Islet precursor cell (in vitro differentiated cells): ENCODE data around the gene IL26.

Experiments used
- DNase-seq: peaks from one replicate; pipeline ENCODE4 v3.0.0-alpha.2; 2018

Gene IL26, protein sequence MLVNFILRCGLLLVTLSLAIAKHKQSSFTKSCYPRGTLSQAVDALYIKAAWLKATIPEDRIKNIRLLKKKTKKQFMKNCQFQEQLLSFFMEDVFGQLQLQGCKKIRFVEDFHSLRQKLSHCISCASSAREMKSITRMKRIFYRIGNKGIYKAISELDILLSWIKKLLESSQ

DNA sequence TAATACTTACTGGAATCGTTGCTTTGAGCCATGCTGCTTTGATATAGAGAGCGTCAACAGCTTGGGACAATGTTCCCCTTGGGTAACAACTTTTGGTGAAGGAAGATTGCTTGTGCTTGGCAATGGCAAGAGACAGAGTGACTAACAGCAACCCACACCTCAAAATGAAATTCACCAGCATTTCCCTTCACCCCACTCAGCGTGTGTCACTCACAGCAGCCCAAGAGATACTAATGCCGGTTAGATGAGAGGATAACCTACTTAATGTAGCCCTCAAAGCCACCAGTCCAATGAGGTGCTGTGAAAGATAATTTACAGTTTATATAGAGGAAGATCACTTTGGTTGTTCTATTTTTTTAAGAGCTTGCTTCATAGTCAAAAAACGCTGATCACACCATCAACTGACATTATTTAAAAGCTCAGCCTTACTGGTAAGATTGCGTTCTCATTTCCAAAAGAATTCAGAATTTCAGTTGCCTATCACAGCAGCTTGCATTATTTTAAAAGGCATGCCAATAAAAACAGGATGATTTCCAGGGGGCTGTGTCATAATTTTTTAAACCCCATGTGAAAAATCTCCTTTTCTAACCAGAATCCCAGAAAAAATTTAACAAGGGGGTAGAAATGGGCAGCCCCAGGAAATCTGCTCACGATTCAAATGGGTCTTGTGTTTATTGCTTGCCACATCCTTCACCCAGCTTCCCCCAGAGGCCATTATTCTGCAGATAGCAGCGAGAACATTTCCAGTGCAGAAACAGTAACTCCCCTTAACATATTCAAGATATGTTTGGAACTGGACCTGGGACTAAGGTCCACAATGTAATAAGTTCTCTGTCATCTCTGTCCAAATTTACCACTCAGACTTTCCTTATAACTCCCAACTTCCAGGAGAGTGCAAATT, at the start of gene IL26:
IL26 (minus strand) TSS at position 235 of the 901 bp plus-strand sequence; CDS start at position 181, 54 bp downstream.
- no peak for DNase-seq

DNA sequence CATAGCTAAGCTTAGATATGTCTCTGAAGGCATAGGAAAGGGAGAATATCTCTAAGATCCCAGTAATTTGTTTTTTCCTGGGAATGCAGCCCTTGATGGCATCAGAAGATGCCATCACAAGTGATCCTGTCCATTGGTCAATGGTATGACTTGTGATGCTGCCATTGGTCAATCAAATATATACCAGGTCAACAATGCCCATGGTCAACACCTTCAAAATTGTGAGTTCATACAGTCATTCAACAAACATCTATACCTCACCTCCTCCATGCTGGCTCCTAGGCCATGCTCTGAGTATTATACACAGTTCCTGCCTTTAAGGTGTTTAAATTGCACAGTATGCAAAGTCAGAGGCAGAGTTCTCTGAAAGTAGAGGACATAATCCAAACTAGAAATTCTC, 47.1 kb upstream of the IL26 start:
- no peak for DNase-seq

DNA sequence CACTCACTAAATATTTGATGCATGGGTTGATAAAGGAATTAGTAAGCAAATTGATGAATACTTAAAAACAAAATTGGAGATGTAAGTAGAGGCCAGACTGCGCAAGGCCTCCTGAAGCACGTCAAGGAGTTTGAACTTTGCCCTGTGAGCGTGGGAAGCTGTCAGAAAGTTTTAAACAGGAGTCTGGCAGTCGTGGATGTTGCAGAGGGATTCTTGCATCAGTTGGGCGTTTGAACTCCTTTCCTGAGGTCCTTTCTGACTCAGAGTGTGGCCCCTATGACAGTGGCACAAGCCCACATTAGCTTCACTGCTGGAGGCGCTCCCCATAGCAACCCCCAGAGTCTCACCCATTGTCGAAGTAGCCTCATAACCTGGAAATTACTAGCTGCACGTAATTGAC, 45.7 kb upstream of the IL26 start:
- DNase-seq: no peak

DNA sequence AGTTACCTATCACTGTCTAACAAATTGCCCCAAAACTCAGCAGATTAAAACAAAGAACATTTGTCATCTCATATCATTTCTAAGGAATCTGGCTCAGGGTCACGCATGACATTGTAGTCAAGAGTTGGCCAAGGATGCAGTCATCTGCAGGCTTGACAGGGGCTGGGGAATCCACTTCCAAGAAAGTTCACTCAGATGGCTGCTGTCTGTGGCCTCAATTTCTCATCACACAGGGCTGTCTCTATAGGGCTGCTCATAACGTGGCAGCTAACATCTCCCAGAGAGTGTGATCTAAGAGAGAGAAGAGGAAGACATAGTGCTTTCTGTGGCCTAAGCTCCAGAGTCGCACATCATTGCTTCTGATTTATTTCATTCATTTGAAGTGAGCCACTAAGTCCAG, 44.7 kb upstream of the IL26 start:
- no peak for DNase-seq

DNA sequence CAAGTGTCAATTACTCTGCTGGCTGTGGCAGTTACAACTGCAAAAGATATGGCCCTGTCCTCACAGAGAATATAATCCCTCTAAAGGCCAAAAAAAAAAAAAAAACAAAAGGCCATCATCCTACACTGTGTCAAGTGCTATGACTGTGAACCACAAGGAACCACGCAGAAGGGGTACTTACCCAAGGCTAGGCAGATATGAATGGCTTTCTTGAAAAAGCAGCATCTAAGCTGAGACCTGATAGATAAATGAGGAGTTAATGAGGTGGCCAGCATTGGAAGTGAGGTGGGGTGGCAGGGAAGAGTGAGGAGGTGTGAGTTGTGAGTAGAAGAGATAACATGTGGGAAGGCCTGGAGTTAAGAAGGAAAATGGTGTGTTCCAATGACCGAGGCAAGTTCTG, 44.2 kb upstream of the IL26 start:
- no peak for DNase-seq

DNA sequence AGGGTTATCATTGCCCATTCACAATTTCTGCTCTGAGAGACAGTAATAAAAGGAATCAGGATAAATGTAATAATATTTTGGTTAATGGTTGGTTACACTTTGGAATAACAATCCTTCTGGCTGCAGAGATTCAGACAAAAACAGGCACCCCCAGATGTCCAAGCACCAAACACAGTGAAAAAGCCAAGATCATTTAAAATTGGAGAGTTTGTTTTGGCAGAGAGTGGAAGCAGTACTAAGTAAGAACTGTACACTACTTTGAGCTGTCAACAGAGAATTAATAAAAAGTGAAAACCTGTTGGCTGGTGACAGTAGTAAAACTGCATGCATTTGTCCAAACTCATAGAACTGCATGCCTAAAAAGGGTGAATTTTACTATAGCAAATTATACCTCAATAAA, 43.4 kb upstream of the IL26 start:
- DNase-seq: no peak

DNA sequence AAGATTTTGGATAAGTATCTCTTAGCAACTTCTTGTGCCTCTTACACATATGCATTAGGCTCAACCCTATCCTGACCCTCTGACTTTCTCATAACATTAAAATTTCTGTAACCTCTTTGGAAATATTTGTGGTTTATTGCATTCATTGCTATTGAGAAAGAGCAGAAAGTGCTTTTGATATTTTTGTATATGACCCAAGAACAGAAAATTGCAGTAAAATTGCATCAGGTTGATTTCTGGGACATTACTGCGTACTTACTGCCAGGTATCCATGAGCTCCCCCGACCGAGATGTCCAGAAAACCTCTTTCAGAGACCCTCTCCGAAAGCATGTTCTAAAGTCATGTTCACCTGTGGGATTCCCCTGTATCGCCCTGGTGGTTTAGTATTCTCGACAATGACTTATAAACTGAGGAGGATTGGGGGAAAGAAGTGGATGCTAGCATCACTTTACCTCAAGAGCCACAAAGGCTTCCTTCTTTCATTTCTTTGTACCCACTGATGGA, 42.3 kb upstream of the IL26 start:
- DNase-seq: no peak

DNA sequence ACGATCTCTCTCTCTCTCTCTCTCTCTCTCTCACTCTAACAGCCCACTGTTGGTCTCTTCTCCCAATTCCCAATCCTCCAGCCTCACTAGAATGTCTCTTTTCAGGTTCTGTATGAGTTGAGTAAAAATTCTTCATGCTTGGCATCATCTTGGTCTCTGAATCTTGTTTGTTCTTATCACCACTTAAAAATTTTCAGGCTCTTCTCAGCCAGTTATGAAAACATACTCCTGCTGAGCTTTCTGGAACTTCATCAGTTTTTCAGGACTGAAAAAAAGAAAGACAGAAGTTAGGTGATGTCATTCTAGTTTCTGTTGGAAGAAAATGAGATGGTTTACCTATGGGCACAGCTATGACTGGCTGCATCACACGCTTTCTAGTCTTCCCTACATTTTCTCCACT, 39.2 kb upstream of the IL26 start:
- no peak for DNase-seq

DNA sequence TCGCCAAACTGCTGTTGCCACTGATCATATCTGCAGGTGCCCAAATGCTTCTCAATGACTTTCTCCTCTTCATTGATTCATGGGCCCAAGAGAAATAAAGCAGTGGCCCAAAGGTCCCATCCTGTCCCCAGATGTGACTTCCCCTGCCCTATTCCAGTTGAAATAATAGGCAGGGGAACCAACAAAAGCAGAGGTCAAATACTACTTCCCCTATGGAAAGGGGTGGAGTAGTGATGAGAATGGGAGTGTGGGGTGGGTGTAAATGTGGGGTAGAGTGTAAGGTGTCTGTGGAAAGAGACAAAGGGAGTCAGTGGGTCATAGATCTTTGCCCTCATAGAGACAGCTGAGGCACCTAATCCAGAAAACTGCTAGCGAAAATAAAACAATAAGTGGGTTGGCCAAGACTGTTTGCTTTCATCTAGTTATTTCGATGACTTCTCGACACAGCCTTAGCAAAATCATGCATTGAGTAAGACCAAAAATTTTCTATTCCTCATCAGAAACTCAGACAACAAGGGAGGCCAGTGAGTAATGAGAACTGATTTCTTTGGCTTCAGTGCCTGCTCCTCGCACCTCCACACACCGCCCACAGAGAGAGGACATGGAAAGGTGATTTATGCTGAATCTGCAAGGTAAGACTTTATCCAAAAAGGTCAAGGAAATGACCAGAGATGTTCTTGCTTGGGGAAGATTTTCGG, 38.7 kb upstream of the IL26 start:
- no peak for DNase-seq

DNA sequence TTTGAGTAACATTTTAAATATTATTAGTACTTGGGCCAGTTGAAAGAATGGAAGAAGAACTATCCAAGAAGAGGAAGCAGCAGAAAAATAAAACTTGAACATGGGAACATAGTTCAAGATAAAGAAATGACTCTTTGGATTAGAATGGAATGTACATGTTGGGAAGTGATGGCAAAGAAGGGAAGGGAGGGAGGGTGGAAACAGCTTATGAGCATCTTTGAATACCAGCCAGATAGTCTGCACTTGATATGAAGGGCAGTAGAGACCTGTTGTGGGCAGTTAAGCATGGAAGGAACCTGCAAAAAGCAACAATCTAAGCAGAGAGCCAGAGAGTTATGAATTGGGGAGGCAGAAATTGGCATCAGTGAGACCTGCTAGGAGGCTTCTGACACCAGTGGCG, 37.8 kb upstream of the IL26 start:
- no peak for DNase-seq

DNA sequence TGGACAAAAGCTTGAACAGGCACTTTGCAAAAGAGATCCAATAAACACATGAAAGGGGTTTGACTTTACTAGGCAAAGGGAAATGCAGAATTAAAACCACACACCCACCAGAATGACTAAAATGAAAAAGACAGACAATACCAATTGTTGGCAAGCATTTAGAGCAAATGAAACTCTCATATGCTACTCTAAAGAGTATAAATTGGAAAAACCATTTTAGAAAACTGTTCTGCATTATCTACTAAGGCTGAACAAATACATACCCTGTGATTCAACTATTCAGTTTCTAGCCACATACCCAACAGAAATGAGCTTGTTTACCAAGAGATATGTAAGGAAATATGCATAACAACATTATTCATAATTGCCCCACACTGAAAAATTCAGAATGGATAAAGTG, 36.3 kb upstream of the IL26 start:
- DNase-seq: no peak

DNA sequence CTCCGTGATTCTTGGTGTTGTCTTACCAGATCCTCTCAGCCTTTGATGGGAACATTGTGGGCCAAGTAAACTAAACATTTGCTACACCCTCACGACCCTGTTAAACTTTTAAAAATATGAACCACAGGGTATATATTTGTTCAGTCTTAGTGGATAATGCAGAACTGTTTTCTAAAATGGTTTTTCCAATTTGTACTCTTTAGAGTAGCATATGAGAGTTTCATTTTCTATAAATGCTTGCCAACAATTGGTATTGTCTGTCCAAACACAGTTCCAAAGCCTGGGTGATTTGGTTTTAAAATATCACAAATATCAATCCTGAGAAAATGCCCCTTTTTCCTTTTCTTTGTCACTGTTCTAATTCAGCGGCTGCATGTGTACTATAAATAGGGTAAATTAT, 34.5 kb upstream of the IL26 start:
- DNase-seq: no peak

DNA sequence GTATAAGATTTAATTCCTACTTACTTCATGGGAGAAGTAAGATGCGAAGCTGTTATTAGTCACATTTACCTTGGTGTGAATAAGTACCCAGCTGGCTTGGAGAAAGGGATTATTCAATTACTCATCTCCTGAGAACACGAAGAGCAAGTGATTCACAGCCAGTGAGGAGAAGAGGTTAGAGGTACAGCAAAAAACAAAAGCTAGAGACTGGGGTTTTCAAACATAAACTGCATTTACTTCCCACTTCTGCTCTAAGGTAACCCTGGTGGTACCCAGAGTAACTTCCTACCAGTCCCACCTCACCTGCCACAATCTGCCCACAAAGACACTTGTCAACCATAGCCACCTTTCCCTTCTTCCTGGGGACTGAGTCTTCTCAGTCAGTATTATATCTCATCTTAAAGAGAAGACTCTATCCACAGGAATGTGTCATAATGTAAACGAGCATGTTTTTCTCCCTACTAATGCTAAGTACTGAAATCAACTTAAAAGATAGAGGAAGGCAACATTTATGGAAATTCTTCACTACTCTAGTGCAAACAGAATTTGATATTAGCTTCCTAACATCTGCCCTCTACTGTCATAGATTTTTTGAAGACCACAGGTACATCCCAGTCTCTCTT, 33.8 kb upstream of the IL26 start:
- no peak for DNase-seq

DNA sequence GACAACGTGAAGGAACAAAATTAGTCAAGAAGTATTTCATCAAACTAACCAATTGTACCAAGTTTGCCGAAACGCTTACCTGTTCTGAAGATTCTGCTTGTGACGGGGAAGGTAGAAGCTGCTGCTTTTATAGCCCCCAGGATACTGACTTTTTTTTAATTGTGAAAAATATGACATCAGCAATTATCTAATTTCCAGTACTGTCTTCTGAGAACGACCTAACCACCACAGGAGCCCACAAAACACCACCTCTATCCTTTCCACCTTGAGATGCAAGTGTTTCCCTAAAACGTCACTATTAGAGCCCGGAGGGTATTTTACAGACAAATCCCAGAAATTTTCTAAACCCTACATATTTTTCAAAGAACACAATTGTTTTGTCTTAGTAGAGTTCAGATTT, 27.9 kb upstream of the IL26 start, which contains the start of gene IL22:
IL22 (minus strand) TSS at position 101 of the 400 bp plus-strand sequence. CDS start 156 bp downstream, outside the sequence.
- DNase-seq: no peak

DNA sequence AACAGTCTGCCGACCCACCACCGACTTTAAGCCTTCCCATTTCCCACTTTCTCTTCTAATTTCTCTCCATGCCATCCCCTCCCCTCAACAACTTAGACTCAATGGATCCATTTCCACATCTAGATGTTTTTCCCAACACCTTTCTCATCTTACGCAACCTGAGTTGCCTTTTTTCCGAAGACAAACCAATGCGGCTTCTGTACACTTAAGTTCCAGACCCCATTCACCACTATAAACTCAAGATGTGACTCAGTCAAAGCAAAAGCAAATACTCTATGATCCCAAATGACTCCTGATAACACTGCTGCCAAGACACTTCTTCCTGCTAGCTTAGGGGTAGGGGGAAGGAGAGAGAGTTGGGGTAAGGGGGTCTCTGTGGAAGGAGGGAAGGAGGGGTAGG, 26.5 kb upstream of the IL26 start:
- no peak for DNase-seq

DNA sequence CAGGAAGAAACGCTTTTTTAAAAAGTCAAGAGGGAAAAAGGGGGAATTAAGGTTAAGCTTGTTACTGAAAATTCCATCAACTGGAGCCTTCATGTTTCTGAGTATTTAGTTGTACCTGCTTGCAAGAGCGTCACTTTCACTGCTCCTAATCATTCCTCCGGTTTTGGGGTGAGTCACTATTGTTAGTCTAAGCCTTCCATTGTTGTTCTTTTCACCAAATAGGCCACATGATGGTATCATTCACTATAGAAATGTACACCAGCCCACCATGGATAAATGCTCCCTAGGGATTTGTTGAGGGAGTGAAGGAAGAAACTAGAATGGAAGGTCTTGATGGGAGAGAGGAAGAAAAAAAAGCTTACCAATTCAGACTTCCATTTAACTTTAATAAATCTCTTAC, 24.8 kb upstream of the IL26 start:
- no peak for DNase-seq

DNA sequence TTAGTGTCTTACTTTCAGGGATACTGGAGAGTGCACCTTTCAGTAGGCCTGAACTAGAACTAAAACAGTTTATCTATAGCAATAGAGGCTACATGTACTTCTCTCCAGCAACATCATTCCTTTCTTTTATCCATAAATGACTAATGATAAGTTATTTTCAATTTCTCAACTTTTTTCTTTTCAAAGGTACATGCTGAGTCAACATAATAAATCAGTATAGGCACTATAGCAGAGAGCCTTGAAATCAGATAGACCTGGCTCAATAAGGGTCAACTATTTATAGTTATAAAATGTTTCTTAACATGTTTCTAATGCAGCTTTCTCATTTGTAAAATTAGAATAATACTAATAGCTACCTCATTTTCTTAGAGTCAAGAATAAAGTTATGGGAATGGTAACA, 22.2 kb upstream of the IL26 start:
- no peak for DNase-seq

DNA sequence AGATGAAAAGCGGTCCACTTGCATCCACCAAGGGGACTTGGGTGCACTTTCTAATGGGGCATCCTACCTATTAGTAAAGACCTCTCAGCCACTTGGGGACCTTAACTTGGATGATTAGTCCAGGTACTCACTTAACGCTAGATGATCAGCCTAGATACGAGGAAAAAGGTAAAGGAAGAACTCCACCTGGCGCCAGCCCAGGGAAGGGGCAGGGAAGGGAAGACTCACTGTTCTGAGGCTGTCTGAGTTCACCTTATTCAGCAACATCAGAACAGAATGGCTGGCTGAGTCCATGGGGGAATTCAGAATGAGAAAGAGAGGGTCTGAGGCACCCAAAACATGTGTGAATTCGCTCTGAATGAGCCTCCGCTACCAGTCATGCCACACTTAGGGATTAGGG, 20.7 kb upstream of the IL26 start:
- no peak for DNase-seq

DNA sequence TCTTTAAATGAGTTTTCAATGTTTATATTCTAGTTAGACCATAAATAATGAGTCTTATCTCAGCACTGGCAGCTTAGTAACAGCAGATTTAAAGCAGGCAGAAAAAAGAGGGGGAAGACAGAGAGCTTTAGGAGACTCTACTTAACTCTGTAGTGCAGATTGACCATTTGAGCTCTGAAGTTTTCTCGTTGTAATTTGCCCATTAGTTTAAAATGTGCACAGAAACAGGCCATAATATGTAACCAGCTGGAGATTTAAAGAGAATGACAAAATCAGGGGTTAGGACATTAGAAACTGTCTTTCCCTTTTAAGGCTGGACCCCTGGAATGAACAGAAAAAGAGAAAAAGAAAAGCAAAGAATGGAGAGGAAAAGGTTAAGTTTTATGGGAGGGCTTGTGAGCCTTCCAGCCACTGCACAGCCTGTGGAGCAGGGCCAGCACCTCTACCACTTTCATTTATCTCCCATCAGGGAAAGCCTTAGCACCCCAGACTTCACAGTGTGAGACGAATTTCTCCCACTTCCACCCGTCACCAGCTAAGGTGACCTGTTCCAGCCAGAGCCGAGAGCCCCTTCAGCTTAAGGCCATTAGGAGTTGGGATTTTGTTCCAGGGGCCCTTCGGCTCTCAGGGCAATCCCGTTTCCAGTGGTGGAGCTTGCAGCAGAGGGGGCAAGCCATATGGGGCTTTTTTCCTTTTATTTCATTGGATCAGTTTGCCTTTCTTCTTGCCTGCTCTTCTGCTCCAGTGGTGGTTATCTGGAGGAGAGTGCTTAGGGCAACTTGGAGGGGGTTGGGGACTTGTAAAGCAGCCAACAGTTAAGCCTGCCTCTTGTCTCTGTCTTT, 19.8 kb upstream of the IL26 start:
- DNase-seq: no peak

DNA sequence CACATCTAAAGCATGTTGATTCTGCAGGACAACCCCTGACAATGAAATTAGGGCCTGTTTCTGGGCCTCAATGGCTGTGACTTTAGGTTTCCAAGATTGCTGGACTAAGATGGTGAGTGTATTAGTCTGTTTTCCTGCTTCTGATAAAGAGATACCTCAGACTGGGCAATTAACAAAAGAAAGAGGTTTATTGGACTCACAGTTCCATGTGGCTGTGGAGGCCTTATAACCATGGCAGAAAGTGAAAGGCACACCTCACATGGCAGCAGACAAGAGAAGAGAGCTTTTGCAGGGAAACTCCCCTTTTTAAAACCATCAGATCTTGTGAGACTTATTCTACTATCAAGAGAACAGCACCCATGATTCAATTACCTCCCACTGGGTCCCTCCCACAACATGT, 17.2 kb upstream of the IL26 start:
- DNase-seq: no peak

DNA sequence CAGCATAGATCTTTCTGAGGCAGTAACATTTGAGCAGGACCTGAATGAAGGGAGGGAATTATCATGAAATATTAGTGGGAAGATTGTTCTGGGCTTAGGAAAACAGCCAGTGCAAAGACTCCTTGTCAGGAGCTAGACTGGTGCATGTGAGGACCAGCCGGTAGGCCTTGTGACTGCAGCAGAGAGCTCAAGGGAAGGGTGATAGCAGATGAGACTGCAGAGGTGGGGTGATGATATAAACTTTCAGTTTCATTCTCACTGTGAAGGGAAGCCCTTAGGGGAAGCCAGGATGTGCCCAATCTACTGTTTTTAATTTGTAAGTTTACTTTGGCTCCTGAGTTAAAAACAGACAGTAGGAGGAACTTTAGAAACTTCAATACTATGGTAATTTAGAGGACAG, 15.4 kb upstream of the IL26 start:
- no peak for DNase-seq

DNA sequence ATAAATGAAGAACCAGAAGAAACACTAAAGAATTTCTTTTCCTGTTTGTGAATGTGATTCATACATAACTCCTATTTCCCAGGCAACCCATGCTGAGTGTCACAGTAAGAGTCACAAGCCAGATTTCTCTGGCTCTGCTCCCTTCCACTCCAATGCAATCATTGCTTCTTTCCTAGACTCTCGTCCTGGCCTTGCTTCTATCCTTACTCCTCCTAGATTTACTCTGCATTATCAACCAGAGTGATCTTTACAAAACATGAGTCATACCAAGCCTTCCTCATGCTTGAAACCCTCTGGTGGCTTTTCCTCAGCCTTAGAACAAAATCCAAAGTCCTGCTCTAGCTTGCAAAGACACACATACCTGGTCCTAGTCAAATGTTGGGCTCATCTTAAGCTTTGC, 14.5 kb upstream of the IL26 start:
- DNase-seq: peak; percentile 64
